SKM-1 (cell line): ENCODE results near the gene MYL3.

Source experiments
- DNase-seq: peaks from one replicate; lab custom pipeline; 2025; ENCODE audit not compliant: unreplicated experiment; lab: John Stamatoyannopoulos, UW

Gene MYL3

DNA sequence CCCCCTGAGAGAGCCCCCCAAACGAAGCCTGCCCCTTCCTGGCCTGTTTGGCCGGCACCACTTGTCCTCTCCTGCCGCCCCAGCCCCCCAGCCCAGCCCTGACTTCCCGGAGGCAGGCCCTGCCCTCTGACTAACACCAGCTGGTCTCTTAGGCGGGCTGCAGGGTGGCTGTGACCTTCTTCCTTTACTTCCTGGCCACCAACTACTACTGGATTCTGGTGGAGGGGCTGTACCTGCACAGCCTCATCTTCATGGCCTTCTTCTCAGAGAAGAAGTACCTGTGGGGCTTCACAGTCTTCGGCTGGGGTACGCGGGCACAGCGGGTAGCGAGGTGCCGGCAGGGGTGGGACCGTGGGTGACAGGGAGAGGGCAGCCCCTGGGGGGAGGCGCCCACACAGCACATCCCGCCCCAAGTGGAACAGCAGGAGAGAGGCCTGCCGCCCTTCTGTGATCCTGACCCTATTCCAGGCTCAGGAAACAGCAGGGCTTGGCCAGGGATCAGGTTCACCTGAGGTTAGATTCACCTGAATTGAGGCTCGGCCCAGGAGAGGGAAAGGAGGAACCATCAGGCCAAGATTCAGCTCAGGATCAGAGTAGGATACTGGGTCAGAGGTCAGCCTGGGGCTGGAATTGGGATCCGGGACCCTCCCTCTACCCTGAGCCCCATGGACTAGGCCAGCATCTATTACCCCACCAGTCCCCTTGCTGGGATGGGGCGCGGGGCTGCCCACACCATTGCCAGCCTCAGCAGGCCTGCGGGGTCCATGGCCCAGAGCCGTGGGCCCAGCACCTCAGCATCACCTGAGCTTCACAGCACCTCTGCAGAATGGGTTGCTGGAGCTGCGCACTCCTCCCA is 36.1 kb upstream of the MYL3 start:
- no peak for DNase-seq

DNA sequence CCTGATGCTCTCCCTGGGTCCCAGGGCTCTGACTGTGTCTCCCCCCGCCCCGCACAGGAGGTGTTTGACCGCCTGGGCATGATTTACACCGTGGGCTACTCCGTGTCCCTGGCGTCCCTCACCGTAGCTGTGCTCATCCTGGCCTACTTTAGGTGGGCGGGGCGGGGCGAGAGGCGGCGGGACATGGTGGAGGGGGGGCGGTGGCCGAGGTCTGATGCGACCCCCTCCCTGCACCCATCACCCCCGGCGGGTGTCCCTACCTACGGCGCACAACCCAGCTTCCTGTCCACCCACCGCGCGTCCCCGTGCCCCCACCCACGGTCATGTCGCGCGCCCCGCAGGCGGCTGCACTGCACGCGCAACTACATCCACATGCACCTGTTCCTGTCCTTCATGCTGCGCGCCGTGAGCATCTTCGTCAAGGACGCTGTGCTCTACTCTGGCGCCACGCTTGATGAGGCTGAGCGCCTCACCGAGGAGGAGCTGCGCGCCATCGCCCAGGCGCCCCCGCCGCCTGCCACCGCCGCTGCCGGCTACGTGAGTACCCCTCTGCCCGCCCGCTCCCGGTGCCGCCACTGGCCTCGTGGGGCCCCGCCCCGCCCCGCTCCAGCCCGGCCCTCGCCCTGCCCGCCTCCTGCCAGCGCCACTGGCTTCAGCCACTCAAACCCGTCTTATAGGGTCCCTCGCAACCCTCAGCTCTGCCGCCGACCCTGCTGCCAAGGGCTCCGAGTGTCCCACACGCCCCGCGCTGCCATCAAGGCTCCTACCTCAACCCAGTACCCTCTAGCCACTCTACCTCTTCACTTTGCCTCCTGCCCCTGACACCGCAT is 35.3 kb upstream of the MYL3 start:
- no peak for DNase-seq

DNA sequence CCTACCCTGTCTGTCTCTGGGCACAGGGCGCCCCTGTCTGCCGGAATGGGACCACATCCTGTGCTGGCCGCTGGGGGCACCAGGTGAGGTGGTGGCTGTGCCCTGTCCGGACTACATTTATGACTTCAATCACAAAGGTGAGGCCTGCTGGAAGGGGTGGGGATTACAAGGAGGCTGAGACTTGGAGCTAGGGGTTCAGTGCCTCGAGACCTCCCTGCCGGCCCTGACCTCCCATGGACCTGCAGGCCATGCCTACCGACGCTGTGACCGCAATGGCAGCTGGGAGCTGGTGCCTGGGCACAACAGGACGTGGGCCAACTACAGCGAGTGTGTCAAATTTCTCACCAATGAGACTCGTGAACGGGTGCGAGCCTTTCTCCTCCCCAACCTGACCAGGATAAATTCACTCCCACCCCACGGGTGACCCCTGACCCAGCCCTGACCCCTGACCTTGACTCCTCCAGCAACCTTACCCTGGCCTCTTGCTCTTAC is 34.6 kb upstream of the MYL3 start:
- no peak for DNase-seq

DNA sequence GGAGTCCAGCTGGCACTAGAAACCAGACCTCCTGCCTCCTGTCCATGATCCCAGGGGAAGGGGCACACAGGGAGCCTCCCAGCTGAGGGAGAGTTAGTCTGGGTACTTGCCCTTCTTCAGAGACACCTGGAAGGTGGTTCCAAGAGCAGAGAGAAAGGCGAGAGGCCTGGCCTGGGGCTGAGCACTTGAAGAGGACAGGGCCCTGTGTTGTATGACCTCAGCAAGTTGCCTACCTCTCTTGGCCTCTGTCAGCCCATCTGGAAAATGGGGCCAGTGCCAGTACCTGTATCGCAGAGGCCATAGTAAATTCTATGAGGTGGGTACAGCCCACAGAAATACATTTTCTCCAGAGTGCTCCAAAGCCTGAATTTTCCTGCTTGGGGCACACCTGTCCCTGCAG is 33.8 kb upstream of the MYL3 start:
- DNase-seq, result no peak

DNA sequence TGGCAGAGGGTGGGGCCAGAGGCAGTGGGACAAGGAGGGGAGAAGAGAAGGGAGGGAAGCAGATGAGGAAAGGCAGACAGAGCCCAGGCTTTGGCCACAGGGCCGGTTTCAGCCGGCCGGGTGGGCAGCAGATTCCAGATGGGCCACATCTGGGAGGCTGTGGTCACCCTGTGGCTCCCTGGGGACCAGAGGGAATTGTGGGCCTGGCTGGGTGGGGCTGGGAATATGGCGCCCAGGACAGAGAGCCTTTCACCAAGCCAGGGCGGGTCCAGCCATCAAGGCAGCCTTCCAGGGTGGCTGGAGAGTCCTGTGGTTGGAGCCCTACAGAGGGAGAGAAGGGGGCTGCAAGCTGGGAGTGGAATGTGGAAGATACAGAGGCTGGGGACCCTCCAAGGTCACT is 33.1 kb upstream of the MYL3 start:
- no peak for DNase-seq

DNA sequence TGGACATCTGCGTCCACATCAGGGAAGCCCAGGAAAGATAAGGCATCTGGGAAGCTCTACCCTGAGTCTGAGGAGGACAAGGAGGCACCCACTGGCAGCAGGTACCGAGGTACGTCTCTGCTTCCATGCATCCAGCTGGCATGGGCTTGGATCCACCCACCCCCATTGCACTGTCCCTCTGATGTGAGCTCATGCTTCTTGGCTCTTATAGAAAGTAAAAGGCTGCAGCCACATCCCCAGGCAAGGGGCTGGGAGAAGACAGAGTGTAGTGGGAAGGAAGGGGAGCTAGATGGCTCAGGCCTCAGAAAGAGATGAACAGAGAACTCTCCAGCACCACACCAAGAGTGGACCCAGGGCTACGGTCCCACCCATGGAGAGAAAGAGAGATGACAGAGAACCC is 32.5 kb upstream of the MYL3 start:
- DNase-seq, result no peak

DNA sequence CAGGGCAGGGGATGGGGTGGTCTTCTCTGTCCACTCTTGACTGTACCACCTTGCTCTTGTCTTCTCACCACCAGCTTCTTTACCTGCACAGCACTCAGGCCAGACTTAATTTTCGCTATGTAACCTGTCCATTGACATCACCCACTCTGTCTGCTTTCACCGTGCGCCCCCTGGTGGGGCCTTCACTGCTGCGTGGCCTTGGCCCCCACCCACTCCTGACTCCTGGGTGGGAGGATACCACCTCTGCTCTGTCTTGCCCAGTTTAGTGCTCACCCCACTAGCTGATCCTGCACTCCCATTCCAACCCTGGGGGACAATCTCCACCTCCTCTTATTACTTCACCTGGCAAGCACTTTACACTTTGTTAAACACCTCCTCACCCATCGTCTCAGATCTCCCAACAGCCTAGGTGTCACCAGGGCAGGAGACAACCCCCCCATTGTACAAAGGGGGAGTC is 32.0 kb upstream of the MYL3 start:
- peak; percentile 35 for DNase-seq

DNA sequence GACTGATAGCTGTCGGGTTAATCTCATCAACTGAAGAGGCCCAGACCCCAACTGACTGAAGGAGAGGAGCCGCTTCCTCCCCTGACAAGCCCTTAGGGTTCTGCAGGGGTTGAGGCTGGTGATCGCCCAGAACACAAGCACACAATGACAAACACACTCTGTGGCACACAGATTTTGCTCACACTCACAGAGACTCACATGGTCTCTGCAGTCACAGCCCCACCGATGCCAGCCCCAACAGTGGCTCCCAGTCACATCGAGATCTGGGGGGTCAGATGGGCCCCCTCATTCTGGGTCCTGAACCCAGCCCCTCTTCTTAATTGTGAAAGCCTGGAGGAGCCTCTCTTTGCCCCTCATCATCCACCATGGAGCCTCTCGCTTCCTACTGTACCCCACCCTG is 31.0 kb upstream of the MYL3 start:
- no peak for DNase-seq

DNA sequence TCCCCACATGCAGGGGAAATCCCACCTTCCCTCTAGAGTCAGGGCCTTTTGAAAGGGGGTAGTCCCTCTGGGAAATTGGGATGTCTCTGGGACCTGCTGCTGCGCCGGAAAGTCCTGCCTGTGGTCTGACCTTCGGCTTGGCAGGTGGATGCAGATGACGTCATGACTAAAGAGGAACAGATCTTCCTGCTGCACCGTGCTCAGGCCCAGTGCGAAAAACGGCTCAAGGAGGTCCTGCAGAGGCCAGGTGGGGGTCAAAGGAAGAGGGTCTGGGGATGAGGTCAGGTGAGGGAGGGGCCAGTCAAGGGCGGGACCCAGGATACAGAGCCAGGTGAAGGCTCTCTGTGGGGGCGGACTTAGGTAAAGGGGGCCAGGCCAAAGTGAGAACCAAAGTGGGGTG is 30.5 kb upstream of the MYL3 start:
- no peak for DNase-seq

DNA sequence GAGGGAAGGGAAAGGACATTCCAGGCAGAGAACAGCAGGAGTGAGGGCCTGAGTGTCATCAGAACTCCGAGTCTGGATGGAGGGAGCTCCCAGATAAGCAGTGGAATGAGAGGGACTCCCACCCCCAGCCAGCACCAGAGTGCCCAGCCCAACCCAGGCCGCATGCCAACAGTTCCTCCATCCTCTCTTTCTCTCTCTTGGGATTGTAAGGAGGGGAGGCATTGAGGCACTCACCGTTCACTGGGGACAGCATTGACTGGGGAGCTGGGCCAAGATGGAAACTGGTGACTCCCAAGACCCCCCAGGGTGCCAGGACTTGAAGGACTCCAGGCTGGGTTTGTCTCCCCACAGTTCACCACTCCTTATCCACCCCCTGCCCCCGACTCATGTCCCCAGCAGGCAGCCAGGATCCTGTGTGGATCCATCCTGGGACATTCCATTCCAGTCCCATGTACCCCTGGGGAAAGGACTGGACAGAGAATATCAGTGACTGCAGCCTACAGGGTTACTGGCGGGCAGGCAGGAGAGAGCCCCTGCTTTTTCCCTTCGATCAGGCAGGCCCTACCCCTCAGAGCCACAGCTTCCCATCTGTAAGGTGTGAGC is 30.0 kb upstream of the MYL3 start:
- DNase-seq, result no peak

DNA sequence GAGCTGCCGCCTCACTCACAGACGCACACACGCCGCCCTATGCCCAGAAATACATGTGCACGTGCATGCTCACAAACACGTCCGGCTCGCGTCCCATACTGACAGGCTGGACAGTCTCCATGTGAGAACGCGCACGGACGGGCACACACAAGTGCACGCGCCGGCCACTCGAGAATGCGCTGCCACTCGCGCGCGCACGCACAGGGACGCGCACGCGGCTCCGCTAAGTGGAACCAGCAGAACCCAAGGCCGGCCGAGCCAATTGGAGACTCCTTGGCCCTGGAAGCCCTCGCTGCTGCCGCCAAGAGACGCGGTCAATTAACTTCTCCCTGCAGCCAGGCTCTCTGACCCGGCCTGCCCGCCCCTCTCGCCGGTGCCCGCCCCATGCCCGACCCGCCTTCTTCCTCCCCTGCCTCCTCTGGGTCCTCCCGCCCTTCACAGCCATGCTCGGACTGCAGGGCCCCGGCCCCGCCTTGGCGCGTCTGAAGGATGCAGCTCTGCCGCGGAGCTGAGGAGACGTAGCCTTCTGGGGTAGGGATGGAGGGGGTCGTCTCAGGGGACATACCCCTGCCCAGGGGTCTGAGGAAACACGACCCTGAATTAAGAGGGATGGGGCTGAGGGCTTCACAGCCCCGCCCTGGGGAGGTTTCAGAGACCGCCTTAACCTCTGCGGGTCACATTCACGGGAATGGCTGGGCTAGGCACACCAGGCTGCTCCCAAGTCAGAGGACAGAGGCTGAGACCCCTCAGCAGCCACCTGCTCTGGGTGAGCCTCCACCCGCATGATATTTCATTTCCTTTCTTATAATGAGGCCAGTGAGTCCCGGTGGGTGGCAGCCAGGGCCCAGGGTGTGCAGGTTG is 29.3 kb upstream of the MYL3 start:
- DNase-seq, result no peak

DNA sequence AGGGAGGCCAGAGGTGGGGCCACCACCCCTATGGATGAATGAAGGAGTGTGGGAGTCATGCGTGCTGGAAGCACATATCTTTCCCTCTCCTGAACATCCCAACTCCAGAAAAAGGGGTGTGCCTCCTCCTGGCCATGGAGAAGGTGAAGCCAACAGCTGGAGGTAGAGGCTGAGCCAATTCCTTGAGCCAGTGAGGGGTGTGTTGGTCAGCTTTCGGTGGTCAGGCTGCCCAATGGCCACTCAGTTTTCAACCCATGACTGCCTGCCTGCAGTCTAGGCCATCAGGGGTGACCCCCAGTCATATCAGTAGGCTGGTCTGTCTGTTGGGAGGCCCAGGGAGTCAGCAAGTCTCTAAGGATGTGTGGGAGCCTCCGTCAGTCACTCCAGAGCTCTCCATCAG is 27.9 kb upstream of the MYL3 start:
- DNase-seq, result no peak

DNA sequence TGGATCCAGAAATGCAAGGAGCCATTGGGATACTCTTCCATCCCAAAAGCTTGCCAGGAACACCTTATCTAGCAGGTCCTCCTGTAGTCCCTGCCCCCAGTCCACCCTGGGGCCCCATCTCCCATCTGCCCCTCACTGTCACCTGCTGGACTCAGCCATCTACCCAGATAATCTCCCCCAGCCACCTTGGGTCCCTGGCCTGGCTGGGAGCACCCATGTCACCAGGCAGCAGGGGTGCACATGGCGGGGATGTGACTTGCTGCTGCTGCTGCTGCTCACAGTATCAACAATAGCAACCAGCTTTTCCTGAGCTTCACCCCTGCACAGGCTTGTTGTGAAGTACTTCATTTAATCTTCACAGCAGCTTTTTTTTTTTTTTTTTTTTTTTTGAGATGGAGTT is 26.9 kb upstream of the MYL3 start:
- no peak for DNase-seq

DNA sequence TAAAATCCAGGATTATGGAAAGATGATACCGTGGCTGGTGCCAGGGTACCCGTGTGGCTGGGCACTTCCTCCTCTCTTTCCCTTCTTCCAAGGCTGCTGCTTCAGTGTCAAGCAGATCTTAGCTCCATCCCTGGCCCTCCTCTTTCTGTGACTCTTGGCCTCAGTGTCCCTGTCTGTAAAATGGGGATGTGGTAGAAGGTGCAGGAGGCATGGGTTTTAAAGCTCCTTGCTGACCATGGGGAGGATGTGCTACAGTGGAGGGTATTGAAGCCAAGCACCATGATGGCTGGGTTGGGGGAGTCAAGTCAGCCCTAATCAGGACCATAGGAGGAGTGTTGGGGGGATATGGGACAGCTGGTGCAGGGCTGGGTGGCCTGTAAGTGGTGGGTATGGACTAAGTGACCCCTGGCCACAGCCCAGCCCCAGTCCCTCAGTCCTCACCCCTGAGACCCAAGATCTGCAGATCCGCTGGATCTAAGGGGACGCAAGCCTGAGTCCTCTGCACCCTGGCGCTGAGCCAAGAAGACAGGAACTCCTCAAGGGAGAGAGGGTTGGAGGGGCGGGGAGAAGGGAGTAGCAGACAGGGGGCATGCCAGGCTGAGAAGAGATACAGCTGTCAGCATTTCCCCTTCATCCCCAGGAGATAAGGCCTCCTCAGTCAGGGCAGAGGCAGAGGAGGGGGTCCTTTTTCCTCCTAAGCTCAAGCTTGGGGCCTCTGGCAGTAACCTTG is 26.3 kb upstream of the MYL3 start:
- DNase-seq, result no peak

DNA sequence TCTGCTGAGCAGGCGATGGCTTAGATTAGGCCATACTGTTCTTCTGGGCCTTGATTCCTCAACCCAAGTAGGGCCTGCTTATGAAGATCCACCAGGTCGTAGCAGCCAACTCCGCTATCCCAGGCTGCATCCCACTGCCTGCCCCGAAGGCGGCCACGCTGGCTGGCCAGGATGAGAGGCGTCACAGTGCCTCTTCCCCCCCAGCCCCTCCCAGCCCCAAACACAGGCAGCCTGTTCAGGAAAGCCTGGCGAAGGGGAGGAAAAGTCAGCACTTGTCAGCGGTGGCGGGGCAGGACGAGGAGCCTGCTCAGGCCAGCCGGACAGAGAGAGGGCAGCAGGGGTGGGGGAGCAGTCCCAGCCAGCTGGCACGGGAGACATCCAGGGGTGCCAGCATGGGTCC is 25.5 kb upstream of the MYL3 start:
- DNase-seq, result no peak

DNA sequence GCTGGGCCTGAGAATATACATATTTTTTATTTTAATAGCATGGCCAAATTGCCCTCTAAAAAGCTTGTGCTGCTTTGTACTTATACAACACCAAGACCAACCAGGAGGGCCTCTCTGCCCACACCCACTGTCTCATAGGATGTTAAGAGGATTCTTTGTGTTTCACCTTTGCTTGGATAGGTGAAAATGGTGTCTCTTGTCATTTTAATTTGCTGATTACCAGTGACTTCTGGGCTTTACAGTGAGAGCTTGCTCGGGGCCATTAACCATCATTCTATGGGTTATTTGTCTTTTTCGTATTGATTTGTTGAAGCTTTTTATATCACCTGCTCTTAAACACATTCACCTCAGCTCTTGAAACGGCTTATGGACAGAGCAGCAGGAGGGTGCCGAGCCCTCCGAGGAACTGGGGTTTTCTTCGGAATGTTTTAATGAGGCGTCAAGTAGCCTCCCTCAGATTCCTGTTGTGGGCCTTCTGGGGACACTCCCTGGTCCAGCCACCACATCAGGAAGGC is 24.8 kb upstream of the MYL3 start:
- DNase-seq, result no peak

DNA sequence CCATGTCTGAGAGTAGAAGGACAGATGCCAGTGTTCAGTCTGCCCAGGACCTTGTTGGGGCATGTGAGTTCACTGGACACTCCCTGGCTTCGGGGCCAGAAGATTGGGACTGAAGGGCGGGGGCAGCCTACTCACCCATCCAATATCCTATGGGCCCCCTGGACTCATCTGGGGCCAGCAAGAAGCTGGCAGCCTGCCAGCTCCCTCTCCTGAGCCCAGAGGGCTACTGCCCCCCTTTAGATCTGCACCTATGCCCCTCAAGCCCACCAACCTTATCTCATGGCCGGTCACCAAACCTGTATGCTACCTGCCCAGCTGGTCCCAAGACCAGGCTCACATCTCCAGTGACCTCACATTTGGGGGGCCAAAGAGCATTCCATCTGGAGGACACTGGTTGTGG is 22.4 kb upstream of the MYL3 start:
- no peak for DNase-seq

DNA sequence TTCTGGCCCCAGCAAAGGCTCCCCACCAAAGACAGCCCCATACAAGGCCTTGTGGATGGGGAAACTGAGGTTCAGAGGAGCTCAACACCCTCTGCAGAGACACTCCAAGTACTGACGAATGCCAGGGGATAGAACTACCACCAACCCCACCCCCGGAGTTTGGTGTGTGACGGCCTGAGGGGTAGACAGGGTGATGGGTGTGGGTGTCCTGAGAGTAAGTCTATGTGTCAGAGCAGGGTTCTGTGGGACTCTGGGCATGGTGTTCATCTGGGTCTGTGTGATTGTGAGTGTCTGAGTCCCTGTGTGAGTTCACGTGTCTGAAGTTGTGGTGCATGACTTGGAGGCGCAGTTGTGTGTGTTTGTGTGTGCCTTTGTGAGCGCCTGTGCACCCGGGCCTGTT is 21.7 kb upstream of the MYL3 start:
- no peak for DNase-seq

DNA sequence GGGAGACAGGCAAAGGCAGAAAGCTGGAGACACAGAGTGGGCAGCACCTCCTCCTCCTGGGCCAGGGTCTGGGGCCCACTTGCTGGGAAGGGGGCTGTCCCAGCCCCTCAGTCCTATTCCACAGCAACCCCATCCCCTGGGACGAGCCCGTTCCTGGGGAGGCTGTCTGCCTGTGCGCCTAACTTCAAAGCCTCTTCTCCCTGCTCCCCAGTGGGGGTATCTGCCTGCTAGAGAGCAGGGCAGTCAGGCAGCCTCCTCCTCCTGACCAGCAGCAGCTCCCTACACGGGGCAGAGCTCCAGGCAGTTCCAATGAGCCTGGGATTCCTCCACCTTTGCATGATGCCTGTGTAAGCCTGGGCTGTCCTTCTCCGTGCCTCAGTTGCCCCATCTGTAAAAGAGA is 21.2 kb upstream of the MYL3 start:
- no peak for DNase-seq

DNA sequence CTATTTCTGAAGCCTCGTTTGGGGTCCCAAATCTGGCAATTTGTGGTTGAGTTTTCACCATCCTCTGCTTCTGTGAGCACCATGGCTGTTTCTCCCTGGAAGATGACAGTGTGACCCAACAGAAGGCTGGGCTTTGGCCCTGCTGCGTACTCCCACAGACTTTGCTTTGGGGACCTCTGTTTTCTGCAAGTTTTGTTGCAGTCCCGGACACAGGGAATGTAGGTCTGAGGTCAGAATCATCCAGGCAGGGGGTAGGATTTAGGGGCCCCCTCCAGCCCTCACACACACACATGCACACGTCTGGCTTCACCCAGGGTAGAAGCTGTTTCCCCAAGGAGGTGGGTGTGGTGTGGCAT is 20.6 kb upstream of the MYL3 start:
- DNase-seq, result no peak
